Measurements from ENCODE around the gene HDAC10. TPM values are rescaled to one million over a fixed set of nuclear protein-coding genes. Genes with fewer than 3 reads are reported as not detected.

HDAC10 gene
- total and polyA plus RNA-seq, 7 donors: 4.3 to 19.4 (median 13.5) TPM

DNA sequence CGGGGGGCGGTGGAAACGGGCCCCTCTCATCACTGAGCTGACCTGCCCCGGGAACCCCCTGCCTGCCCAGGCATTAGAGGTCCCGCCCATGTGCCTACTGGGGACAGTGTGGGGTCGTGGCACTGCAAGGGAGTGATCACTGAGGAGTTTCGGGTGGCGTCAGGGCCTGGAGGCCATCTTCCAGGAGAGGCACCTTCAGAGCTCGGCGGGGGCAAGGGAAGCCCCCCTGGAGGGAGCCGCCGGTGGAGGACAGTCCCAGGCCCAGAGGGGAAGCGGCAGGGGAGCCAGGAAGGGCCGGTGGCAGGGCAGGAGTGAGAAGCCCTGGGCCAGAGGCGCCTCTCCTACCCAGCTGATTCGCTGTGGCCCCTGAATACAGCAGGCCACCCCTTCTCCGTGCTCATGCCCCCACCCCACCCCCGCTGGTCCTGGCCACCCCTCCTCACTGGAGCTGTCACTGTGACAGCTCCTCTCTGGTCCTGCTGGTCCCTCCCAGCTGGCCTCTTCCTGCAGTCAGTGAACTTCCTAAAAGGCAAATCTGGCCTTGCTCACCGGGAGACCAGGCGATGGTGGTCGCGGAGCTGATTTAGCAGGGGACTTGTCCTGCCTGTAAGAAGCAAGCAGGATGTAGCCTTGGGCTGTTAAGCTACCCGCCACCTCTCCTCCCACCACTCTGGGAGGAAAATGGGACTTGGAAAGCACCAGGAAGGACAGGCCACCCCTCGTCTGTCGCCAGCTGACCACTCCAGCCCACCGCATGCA, 21.2 kb upstream of the HDAC10 start:
- TF ChIP-seq, protein P1, sequence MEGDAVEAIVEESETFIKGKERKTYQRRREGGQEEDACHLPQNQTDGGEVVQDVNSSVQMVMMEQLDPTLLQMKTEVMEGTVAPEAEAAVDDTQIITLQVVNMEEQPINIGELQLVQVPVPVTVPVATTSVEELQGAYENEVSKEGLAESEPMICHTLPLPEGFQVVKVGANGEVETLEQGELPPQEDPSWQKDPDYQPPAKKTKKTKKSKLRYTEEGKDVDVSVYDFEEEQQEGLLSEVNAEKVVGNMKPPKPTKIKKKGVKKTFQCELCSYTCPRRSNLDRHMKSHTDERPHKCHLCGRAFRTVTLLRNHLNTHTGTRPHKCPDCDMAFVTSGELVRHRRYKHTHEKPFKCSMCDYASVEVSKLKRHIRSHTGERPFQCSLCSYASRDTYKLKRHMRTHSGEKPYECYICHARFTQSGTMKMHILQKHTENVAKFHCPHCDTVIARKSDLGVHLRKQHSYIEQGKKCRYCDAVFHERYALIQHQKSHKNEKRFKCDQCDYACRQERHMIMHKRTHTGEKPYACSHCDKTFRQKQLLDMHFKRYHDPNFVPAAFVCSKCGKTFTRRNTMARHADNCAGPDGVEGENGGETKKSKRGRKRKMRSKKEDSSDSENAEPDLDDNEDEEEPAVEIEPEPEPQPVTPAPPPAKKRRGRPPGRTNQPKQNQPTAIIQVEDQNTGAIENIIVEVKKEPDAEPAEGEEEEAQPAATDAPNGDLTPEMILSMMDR (IDR thresholded peaks at IDR 0.05): no peak
- H3K4me1 ChIP-seq: peaks cover 24% of the 10 kb centered on the region
- peaks cover 0 to 12% of the 10 kb centered on the region in 2 donors for H3K36me3 ChIP-seq (ENCODE audit: insufficient read depth in 1 of 2, low read depth in 1 of 2)
- WGBS, 3 donors: 42 to 59% (median 54%) methylated on average over 13 to 26 of the region's 26 CpGs
- ATAC-seq (no peak), DNase-seq (no peak)
- no peaks in the 10 kb centered on the region for H3K9me3 ChIP-seq
- no peak overlapping the region for H3K27ac ChIP-seq
- peaks cover 0 to 20% (median 10%) of the 10 kb centered on the region in 3 donors for H3K27me3 ChIP-seq (ENCODE audit: insufficient read depth in 3 of 3, low read length in 2 of 3)
- peak overlapping the region; percentile 65 for H3K4me3 ChIP-seq
- intact Hi-C loops (cut with DNase I): no loop called here

DNA sequence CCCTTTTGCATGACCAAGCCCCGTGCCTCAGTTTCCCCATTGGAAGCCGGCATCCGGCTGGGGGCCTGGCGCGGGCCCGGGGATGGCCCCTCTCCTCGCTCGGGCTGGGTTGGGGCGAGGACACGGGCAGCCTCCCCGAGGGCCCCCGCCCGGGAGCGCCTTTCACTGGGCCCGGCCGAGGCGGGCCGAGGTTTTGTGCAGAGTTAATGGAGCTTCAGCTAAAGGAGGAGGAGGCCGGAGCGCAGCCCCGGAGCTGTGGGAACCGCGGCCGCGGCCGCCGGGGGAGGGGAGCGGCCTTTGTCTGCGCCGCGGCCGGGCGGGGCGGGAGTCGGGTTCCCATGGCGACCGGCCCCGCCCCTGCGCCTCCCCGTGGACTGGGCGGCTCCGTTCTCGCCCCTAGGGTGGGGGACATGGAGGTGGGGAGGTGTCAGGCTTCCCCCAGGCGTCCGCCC, 20.5 kb upstream of the HDAC10 start:
- Histone ChIP-seq H3K36me3 (ENCODE audit: insufficient read depth in 1 of 2, low read depth in 1 of 2) (peaks cover 0 to 9% of the 10 kb centered on the region in 2 donors), H3K9me3 (no peaks in the 10 kb centered on the region), H3K4me1 (peaks cover 30% of the 10 kb centered on the region), H3K4me3 (peak overlapping the region; percentile 65), H3K27ac (no peak overlapping the region), H3K27me3 (ENCODE audit: insufficient read depth in 3 of 3, low read length in 2 of 3) (peaks cover 0 to 20% (median 10%) of the 10 kb centered on the region in 3 donors)
- 0 to 2% (median 1%) methylated on average over 33 to 45 of the region's 45 CpGs for WGBS, 3 donors
- TF ChIP-seq, protein P1 (IDR thresholded peaks at IDR 0.05): no peak
- peak in 2 of 4 donors; percentile 35 to 50 for ATAC-seq
- intact Hi-C loops (cut with DNase I): no loop called here
- DNase-seq: peak in 1 of 2 donors; percentile 62

DNA sequence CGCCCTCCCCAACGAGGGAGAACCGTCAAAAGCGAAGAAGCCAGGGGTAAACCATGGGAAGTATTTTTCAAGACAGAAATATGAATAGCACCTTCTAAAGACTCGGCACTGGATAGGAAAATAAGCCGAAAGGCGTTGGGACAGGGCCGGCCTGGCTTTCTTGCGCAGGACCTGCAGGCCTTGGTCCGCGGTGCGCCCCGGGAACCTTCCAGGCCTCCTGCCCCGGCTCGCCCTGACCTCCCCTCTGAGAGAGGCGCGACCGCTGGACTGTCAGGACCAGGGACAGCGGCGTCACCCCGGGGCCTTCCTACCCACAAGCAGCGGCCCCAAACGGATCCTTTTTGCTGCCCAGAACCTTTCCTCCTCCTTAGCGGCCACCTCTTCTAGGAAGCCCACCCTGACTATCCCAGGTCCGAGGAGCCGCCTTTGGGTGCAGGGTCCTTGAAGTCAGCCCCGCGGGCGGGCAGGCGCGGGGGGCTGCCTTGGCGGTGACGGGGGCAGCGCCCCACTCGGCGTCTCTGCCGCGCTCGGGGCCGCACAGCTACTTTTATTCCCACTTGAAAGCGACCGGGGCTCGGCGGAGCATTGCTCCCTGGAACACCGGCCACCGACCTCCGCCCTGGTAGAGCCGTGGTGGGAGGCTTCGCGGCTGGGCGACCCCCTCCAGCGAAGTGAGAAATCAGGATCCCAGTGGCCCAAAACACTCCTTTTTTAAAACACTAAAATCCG, 19.8 kb upstream of the HDAC10 start:
- H3K4me3 ChIP-seq: peak overlapping the region; percentile 65
- WGBS, 3 donors: 2 to 3% (median 3%) methylated on average over 49 to 53 of the region's 53 CpGs
- H3K4me1 ChIP-seq: peaks cover 32% of the 10 kb centered on the region
- DNase-seq (peak; percentile 79 to 85), ATAC-seq (peak; percentile 39 to 51 (median 48))
- peaks cover 0 to 6% of the 10 kb centered on the region in 2 donors for H3K36me3 ChIP-seq (ENCODE audit: insufficient read depth in 1 of 2, low read depth in 1 of 2)
- H3K27me3 ChIP-seq (ENCODE audit: insufficient read depth in 3 of 3, low read length in 2 of 3): peaks cover 0 to 20% (median 10%) of the 10 kb centered on the region in 3 donors
- no peaks in the 10 kb centered on the region for H3K9me3 ChIP-seq
- TF ChIP-seq, protein P1 (IDR thresholded peaks at IDR 0.05): no peak
- intact Hi-C loops (cut with DNase I): no loop called here
- H3K27ac ChIP-seq: no peak overlapping the region

- peak in 2 of 4 donors; percentile 9 to 19 for ATAC-seq
- Histone ChIP-seq H3K9me3 (no peaks in the 10 kb centered on the region), H3K4me3 (peak within 1 kb of the TSS; percentile 65), H3K27ac (no peak within 1 kb of the TSS), H3K4me1 (peaks cover 32% of the 10 kb centered on the region), H3K27me3 (ENCODE audit: insufficient read depth in 3 of 3, low read length in 2 of 3) (peaks cover 0 to 20% (median 10%) of the 10 kb centered on the region in 3 donors), H3K36me3 (ENCODE audit: insufficient read depth in 1 of 2, low read depth in 1 of 2) (peaks cover 0 to 1% of the 10 kb centered on the region in 2 donors)
- peak in 1 of 2 donors; percentile 80 for DNase-seq
- WGBS, 3 donors: 0 to 2% (median 1%) methylated on average over 33 to 89 of the region's 92 CpGs
- TF ChIP-seq, protein P1 (IDR thresholded peaks at IDR 0.05): no peak
- intact Hi-C loops (cut with DNase I): no loop called here
These were observed 19.1 kb upstream of the HDAC10 start, which contains the start of gene MAPK11 for GRCh38 chr22:50269970-50270665. Gene MAPK11, minus strand, starts transcription at chr22:50270380. Its CDS starts 88 bp downstream, at chr22:50270292.

Measured in psoas muscle (tissue), 8 donors.